ENCODE data around the gene SPI1.

DNA sequence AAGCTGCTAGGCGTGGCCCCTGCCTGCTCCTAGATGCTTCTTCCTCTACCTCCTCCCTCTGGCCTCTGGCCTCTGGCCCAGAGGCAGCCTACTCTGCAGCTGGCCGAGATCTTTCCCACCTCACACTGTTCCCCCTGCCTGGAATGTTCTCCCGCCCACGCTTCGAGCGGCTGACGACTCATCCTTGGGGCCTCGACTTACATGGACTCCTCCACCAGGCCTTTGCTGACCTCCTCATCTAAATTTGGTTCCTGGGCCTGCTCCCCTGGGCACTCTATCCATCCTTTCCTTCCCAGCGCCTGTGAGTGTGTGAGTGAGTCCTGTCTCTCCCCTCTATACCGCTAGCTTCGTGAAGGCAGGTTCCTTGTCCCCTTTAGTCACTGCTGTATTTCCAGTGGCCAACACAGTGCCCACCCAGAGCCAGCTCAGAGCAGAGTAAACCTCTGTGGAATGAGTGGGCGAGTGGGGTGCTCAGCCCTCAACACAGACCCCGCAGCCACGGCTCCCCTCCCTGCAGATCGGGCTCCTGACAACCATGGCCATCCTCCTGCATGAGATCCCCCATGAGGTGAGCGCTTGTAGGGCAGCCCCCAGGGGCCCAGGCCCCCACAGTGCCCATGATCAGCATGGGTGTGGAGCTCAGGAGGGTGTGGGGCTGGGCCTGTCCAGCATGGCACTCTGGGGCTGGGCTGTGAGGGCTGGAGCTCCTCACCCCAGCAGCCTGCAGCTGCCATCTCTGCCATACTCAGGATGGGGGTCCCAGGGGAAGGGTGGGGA is 35.7 kb upstream of the SPI1 start:
- no peak for TF ChIP-seq EZH2 (IDR thresholded peaks at IDR 0.05; ENCODE audit: borderline replicate concordance, low read depth, low read length, severe bottlenecking)
- TF ChIP-seq POLR2AphosphoS5 (IDR thresholded peaks at IDR 0.05; ENCODE audit: insufficient read depth, low read depth, low read length): no peak
- TF ChIP-seq, protein P1, sequence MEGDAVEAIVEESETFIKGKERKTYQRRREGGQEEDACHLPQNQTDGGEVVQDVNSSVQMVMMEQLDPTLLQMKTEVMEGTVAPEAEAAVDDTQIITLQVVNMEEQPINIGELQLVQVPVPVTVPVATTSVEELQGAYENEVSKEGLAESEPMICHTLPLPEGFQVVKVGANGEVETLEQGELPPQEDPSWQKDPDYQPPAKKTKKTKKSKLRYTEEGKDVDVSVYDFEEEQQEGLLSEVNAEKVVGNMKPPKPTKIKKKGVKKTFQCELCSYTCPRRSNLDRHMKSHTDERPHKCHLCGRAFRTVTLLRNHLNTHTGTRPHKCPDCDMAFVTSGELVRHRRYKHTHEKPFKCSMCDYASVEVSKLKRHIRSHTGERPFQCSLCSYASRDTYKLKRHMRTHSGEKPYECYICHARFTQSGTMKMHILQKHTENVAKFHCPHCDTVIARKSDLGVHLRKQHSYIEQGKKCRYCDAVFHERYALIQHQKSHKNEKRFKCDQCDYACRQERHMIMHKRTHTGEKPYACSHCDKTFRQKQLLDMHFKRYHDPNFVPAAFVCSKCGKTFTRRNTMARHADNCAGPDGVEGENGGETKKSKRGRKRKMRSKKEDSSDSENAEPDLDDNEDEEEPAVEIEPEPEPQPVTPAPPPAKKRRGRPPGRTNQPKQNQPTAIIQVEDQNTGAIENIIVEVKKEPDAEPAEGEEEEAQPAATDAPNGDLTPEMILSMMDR (IDR thresholded peaks at IDR 0.05; ENCODE audit: extremely low read depth in 1 of 2, insufficient read depth in 1 of 2, low read depth in 1 of 2, low read length in 2 of 2): no peak
